Measurements from ENCODE around the gene PODXL2. TPM values are rescaled to one million over a fixed set of nuclear protein-coding genes. Genes with fewer than 3 reads are reported as not detected.

PODXL2 gene
- total and polyA plus RNA-seq, 4 donors: 1.3 to 4.0 (median 2.1) TPM

DNA sequence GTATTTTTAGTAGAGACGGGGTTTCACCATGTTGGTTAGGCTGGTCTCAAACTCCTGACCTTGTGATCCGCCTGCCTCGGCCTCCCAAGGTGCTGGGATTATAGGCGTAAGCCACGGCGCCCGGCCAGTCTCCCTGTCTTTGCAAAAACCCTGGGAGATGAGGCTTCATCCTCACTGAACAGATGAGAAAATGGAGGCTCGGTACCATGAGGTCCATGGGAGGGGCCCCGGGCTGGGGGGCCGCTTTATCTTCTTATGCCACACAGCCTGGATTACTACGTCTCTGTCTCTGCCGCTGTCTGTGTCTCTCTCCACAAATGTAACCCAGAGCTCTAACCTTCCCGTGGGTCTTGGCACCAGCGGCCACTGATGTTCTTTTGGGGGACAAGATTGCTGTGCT, 82.9 kb downstream of the PODXL2 start:
- no peaks in the 10 kb centered on the region for H3K9me3 ChIP-seq (ENCODE audit: control insufficient read depth, low read length)
- H3K4me3 ChIP-seq (ENCODE audit: low read length in 2 of 2): no peak overlapping the region
- DNase-seq (peak in 1 of 2 donors; percentile 13), ATAC-seq (ENCODE audit: low FRiP score) (no peak)
- WGBS, 2 donors: 94% methylated on average over 14 of the region's 14 CpGs
- no peak overlapping the region for H3K27ac ChIP-seq (ENCODE audit: low read depth in 1 of 2, low read length in 2 of 2)
- intact Hi-C loops (cut with DNase I): no loop called here
- no peaks in the 10 kb centered on the region for H3K4me1 ChIP-seq (ENCODE audit: control insufficient read depth in 1 of 2, insufficient read depth in 2 of 2, low read length in 2 of 2)
- H3K36me3 ChIP-seq (ENCODE audit: control insufficient read depth in 1 of 2, insufficient read depth in 2 of 2, low read length in 1 of 2): no peaks in the 10 kb centered on the region
- no peaks in the 10 kb centered on the region for H3K27me3 ChIP-seq (ENCODE audit: control insufficient read depth in 1 of 2, insufficient read depth in 2 of 2, low read length in 1 of 2)

DNA sequence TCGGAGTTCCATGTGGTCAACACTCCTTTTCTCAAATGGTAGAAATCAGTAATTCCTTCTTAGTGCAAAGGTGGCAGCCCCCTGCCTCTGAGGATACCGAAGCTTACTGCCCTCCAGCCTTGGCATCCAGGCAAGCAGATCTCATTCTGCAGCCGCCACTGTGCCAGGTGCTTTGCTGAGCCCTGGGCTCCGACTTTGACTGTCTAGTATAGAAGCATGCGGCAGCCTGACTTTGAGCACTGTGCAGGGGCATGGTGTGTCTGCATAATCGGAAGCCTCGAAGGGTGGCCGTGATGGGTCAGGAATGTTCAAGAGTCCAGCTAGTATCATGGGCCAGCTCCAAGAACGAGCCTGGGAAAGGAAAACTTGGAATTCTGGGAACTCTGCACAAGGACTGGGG, 83.5 kb downstream of the PODXL2 start:
- Histone ChIP-seq H3K36me3 (ENCODE audit: control insufficient read depth in 1 of 2, insufficient read depth in 2 of 2, low read length in 1 of 2) (no peaks in the 10 kb centered on the region), H3K27me3 (ENCODE audit: control insufficient read depth in 1 of 2, insufficient read depth in 2 of 2, low read length in 1 of 2) (no peaks in the 10 kb centered on the region), H3K27ac (ENCODE audit: low read depth in 1 of 2, low read length in 2 of 2) (no peak overlapping the region), H3K4me3 (ENCODE audit: low read length in 2 of 2) (no peak overlapping the region), H3K4me1 (ENCODE audit: control insufficient read depth in 1 of 2, insufficient read depth in 2 of 2, low read length in 2 of 2) (no peaks in the 10 kb centered on the region), H3K9me3 (ENCODE audit: control insufficient read depth, low read length) (no peaks in the 10 kb centered on the region)
- no peak for ATAC-seq (ENCODE audit: low FRiP score)
- peak in 1 of 2 donors; percentile 26 for DNase-seq
- 31 to 32% methylated on average over 9 of the region's 9 CpGs for WGBS, 2 donors
- intact Hi-C loops (cut with DNase I): no loop called here

DNA sequence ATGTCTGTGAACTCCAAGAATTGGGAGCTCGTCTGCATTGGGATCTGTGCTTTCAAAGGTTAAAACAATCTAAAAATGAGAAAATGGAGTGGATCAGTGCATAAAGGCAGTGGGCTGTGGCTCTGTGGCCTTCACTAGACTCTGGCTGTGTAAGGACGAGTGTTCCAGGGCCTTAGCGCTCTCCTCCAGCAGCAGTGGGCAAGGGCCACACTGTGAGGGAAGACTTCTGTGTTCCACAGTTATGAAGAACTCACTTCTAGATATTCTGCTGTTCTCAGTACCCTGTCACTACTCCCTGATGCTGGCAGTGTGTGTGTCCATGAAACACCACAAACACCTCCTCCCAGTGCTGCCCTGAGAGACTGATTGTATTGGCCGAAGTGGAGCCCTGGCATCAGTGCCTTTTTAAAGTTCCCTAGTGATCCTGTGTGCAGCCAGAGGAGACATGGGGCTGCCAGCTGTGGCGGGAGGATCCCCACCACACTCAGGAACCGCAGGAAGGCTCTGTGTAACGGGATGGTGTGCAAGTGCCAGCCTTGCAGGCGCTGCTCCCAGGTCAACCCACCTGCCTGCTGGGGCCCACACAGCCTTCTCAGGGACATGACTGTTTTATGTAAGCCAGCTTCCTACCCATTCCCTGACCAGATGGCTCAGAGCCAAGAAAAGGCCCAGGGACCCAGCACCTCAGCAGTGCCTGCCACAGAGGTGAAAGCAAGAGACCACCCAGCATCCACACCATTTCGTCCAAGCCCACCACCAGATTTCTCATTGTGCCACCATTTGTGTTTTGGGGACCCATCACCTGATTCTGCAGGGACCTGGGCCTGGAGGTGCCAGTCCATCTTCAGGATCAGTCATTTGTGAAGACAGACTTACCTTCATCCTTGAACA, 84.1 kb downstream of the PODXL2 start:
- Histone ChIP-seq H3K27me3 (ENCODE audit: control insufficient read depth in 1 of 2, insufficient read depth in 2 of 2, low read length in 1 of 2) (no peaks in the 10 kb centered on the region), H3K4me1 (ENCODE audit: control insufficient read depth in 1 of 2, insufficient read depth in 2 of 2, low read length in 2 of 2) (no peaks in the 10 kb centered on the region), H3K9me3 (ENCODE audit: control insufficient read depth, low read length) (no peaks in the 10 kb centered on the region), H3K4me3 (ENCODE audit: low read length in 2 of 2) (no peak overlapping the region), H3K36me3 (ENCODE audit: control insufficient read depth in 1 of 2, insufficient read depth in 2 of 2, low read length in 1 of 2) (no peaks in the 10 kb centered on the region), H3K27ac (ENCODE audit: low read depth in 1 of 2, low read length in 2 of 2) (peak overlapping the region in 1 of 2 donors; percentile 41)
- ATAC-seq (ENCODE audit: low FRiP score) (no peak), DNase-seq (peak in 1 of 2 donors; percentile 46)
- intact Hi-C loops (cut with DNase I): no loop called here
- WGBS, 2 donors: 20 to 29% methylated on average over 9 of the region's 9 CpGs

DNA sequence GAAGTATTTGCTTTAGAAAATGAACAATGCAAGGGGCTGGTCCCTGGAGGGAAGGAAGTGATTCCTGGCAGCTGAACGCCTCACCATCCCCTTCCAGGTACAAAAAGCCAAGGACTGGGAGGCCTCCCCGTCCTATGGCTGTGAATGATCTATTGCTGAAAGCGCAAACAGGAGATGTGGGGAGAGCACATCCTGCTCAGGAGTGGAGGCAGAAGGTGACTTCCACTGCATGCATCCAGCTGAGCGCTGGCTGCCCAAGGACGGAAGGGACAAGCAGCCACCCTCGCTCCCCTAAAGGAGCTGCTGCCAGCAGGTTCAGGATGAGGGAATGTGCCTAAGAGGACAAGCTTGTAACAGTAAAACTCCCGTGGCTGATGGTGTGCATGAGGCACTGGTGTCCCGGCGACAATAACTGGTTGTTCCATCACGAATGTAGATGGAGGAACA, 85.2 kb downstream of the PODXL2 start:
- Histone ChIP-seq H3K27me3 (ENCODE audit: control insufficient read depth in 1 of 2, insufficient read depth in 2 of 2, low read length in 1 of 2) (no peaks in the 10 kb centered on the region), H3K36me3 (ENCODE audit: control insufficient read depth in 1 of 2, insufficient read depth in 2 of 2, low read length in 1 of 2) (no peaks in the 10 kb centered on the region), H3K4me3 (ENCODE audit: low read length in 2 of 2) (no peak overlapping the region), H3K9me3 (ENCODE audit: control insufficient read depth, low read length) (no peaks in the 10 kb centered on the region), H3K27ac (ENCODE audit: low read depth in 1 of 2, low read length in 2 of 2) (no peak overlapping the region), H3K4me1 (ENCODE audit: control insufficient read depth in 1 of 2, insufficient read depth in 2 of 2, low read length in 2 of 2) (no peaks in the 10 kb centered on the region)
- no peak for ATAC-seq (ENCODE audit: low FRiP score)
- intact Hi-C loops (cut with DNase I): no loop called here
- DNase-seq: peak in 1 of 2 donors; percentile 39
- WGBS, 2 donors: 57 to 63% methylated on average over 10 of the region's 10 CpGs

DNA sequence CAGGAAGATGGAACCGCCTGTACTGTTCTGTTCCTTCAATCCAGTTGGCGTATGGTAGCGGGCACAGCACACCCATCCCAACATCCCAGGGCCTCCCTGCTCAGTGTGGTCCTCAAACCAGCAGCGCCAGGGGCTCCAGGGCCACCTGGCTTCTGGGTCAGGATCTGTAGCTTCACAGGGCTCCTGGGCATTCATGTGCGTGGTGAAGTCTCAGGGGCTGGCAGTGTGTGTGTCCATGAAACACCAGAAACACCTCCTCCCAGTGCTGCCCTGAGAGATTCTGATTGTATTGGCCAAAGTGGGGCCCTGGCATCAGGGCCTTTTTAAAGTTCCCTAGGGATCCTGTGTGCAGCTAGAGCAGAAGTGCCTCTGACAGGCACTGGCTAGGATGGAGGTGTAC, 85.9 kb downstream of the PODXL2 start:
- H3K4me3 ChIP-seq (ENCODE audit: low read length in 2 of 2): no peak overlapping the region
- DNase-seq (peak in 1 of 2 donors; percentile 29), ATAC-seq (ENCODE audit: low FRiP score) (no peak)
- H3K4me1 ChIP-seq (ENCODE audit: control insufficient read depth in 1 of 2, insufficient read depth in 2 of 2, low read length in 2 of 2): no peaks in the 10 kb centered on the region
- intact Hi-C loops (cut with DNase I): no loop called here
- H3K9me3 ChIP-seq (ENCODE audit: control insufficient read depth, low read length): no peaks in the 10 kb centered on the region
- H3K36me3 ChIP-seq (ENCODE audit: control insufficient read depth in 1 of 2, insufficient read depth in 2 of 2, low read length in 1 of 2): no peaks in the 10 kb centered on the region
- 78 to 82% methylated on average over 5 of the region's 5 CpGs for WGBS, 2 donors
- H3K27ac ChIP-seq (ENCODE audit: low read depth in 1 of 2, low read length in 2 of 2): no peak overlapping the region
- no peaks in the 10 kb centered on the region for H3K27me3 ChIP-seq (ENCODE audit: control insufficient read depth in 1 of 2, insufficient read depth in 2 of 2, low read length in 1 of 2)

DNA sequence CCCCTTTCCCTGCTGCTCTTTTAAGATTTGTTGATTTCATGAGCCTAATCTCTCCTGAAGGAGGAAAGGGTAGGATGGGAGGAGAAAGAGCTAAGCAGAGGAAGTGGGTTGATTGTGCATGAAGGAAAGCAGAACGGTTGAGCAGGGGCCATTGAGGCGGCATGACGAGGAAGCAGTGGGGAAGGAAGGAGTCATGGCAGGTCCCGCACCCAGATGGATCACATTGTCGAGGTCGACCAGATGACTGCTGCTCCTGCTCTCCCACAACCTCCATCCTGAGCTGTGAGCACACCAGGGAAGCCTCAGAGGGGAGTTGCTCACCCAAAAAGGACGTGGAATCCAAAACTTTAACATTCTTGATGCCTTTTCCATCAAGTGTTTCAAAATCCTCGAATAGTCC, 86.5 kb downstream of the PODXL2 start:
- Histone ChIP-seq H3K4me1 (ENCODE audit: control insufficient read depth in 1 of 2, insufficient read depth in 2 of 2, low read length in 2 of 2) (no peaks in the 10 kb centered on the region), H3K36me3 (ENCODE audit: control insufficient read depth in 1 of 2, insufficient read depth in 2 of 2, low read length in 1 of 2) (no peaks in the 10 kb centered on the region), H3K27ac (ENCODE audit: low read depth in 1 of 2, low read length in 2 of 2) (no peak overlapping the region), H3K9me3 (ENCODE audit: control insufficient read depth, low read length) (no peaks in the 10 kb centered on the region), H3K27me3 (ENCODE audit: control insufficient read depth in 1 of 2, insufficient read depth in 2 of 2, low read length in 1 of 2) (no peaks in the 10 kb centered on the region), H3K4me3 (ENCODE audit: low read length in 2 of 2) (no peak overlapping the region)
- intact Hi-C loops (cut with DNase I): no loop called here
- DNase-seq: peak in 1 of 2 donors; percentile 44
- 64 to 66% methylated on average over 8 of the region's 8 CpGs for WGBS, 2 donors
- ATAC-seq (ENCODE audit: low FRiP score): no peak

DNA sequence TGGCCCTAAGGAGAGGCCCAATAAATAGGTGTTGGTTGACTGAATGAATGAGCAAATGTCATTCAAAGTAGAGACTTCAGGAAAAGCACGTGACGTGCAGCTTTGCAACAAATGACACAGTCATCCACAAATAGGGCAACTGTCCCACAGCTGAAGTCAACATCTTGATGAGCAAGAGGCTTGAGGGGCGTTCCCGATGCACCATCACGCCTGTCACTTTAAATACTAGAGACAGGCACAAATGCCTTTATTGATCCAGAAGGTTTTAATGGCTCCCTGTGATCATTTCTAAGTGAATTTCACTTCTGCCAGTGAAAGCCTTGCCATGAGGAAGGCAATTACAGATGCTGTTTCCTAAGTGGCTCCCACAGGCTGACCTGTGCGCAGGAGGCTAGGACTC, 87.4 kb downstream of the PODXL2 start:
- no peaks in the 10 kb centered on the region for H3K9me3 ChIP-seq (ENCODE audit: control insufficient read depth, low read length)
- 97 to 98% methylated on average over 6 of the region's 6 CpGs for WGBS, 2 donors
- H3K4me1 ChIP-seq (ENCODE audit: control insufficient read depth in 1 of 2, insufficient read depth in 2 of 2, low read length in 2 of 2): no peaks in the 10 kb centered on the region
- H3K27ac ChIP-seq (ENCODE audit: low read depth in 1 of 2, low read length in 2 of 2): no peak overlapping the region
- no peaks in the 10 kb centered on the region for H3K27me3 ChIP-seq (ENCODE audit: control insufficient read depth in 1 of 2, insufficient read depth in 2 of 2, low read length in 1 of 2)
- ATAC-seq (ENCODE audit: low FRiP score): no peak
- intact Hi-C loops (cut with DNase I): no loop called here
- H3K4me3 ChIP-seq (ENCODE audit: low read length in 2 of 2): no peak overlapping the region
- DNase-seq: peak in 1 of 2 donors; percentile 18
- H3K36me3 ChIP-seq (ENCODE audit: control insufficient read depth in 1 of 2, insufficient read depth in 2 of 2, low read length in 1 of 2): no peaks in the 10 kb centered on the region

DNA sequence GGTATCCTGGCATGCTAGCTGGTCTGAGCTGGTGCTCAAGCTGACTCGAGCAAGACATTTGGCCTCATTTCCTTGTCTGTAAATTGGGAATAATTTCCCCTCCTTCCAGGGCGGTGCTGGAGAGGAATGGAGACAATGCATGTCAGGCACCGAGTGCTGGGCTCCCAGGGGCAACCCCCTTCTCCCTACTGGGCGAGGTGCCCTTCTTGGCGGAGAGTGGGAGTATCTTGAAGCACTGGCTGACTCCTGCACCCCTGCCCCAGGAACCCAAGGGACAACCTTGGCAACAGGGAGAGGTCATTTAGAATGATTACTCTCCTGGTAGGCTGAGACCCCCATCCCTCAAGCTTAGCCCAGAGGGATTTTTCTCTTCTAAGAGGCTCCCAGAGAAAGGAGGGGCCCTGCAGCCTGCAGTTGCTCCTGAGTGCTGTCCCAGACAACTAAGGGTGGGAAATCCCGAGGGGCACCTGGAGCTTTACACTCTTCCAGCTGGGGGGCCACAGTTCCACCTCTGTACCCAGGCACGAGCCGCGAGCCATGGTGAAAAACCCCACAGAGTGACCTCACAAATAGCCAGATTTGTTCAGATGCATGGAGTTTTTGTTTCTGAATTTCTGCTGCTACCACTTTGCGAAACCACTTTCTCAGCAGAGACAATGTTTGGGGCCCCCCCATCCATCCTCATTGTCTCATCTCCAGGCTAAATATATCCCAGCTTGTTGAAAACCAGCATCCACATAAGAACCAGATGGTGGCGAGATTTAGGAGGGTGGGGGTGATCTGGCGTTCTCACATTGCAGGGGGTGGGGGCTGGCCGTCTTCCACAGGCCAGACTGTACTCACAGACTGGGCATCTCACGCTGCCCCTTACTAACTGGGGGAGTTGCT, 88.6 kb downstream of the PODXL2 start:
- H3K27me3 ChIP-seq (ENCODE audit: control insufficient read depth in 1 of 2, insufficient read depth in 2 of 2, low read length in 1 of 2): no peaks in the 10 kb centered on the region
- ATAC-seq (ENCODE audit: low FRiP score) (no peak), DNase-seq (peak in 1 of 2 donors; percentile 33)
- no peak overlapping the region for H3K27ac ChIP-seq (ENCODE audit: low read depth in 1 of 2, low read length in 2 of 2)
- no peaks in the 10 kb centered on the region for H3K9me3 ChIP-seq (ENCODE audit: control insufficient read depth, low read length)
- no peaks in the 10 kb centered on the region for H3K4me1 ChIP-seq (ENCODE audit: control insufficient read depth in 1 of 2, insufficient read depth in 2 of 2, low read length in 2 of 2)
- peaks cover 0 to 2% of the 10 kb centered on the region in 2 donors for H3K36me3 ChIP-seq (ENCODE audit: control insufficient read depth in 1 of 2, insufficient read depth in 2 of 2, low read length in 1 of 2)
- WGBS, 2 donors: 83 to 84% methylated on average over 14 of the region's 14 CpGs
- no peak overlapping the region for H3K4me3 ChIP-seq (ENCODE audit: low read length in 2 of 2)
- intact Hi-C loops (cut with DNase I): no loop called here
